SK-N-MC (cell line): ENCODE data around the gene DCBLD2.

Experiments
- EZH2 ChIP-seq: fragments of 200-600 bp; sonication (generic); IDR thresholded peaks from one replicate; pipeline ENCODE4 v1.6.1; 2017; ENCODE audit warnings: antibody characterized with exemption
- FOXP2 ChIP-seq: optimal IDR thresholded peaks from 2 replicates; pipeline ENCODE3; 2011; ENCODE audit warnings: mild to moderate bottlenecking, moderate library complexity; ENCODE audit not compliant: insufficient read depth; ENCODE audit errors: extremely low read length, control extremely low read depth
- POLR2AphosphoS5 ChIP-seq: IDR thresholded peaks from 2 replicates; pipeline ENCODE4 v1.6.1; 2012; ENCODE audit warnings: mild to moderate bottlenecking, low read depth, low read length, borderline replicate concordance

DNA sequence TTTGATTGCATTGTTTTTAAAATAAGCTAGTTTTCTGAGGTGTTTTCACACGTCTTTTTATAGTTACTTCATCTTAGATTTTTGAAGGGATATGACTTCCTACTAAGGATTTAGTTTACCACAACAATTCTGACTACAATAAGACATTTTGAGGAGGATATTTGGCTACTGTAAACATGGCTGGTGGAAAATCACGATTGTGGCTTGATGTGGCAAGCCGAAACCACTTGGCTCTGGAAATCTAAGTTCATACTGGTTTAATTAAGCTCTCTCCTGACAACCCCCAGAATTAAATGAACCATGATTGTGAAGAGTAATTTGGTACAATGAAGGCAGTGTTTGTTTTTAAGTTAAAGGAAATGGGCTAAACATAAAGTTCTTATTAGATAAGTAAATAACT lies 107.5 kb downstream of the DCBLD2 start:
- TF ChIP-seq EZH2 (no peak), FOXP2 (no peak), POLR2AphosphoS5 (no peak)
